OCI-LY1 (cell line): Measurements from ENCODE around the gene DUOX1.

Experiments
- H2AFZ ChIP-seq: fragments of 200-600 bp; sonication (generic), shearing (Covaris generic); 2 replicates; pipeline ENCODE4 v1.6.0; 2014; ENCODE audit warnings: antibody characterized with exemption, mild to moderate bottlenecking, low read length
- H3F3A ChIP-seq: fragments of 200-600 bp; sonication (generic), shearing (Covaris generic); 2 replicates; pipeline ENCODE4 v1.6.0; 2014; ENCODE audit warnings: mild to moderate bottlenecking, antibody characterized with exemption, low read length, moderate library complexity; ENCODE audit not compliant: insufficient read depth
- H3K27ac ChIP-seq: fragments of 200-600 bp; sonication (generic); 2 replicates; pipeline ENCODE4 v1.5.1; 2014; ENCODE audit warnings: low read length, mixed run types, mild to moderate bottlenecking, low read depth; ENCODE audit not compliant: poor library complexity, severe bottlenecking
- H3K27me3 ChIP-seq: fragments of 200-600 bp; sonication (generic); 2 replicates; pipeline ENCODE4 v1.6.0; 2014; ENCODE audit warnings: antibody characterized with exemption, mild to moderate bottlenecking, low read length, moderate library complexity; ENCODE audit not compliant: insufficient read depth
- H3K36me3 ChIP-seq: fragments of 200-600 bp; sonication (generic); 2 replicates; pipeline ENCODE4 v1.6.1; 2014; ENCODE audit warnings: mild to moderate bottlenecking, antibody characterized with exemption, low read length, moderate library complexity, mixed read lengths; ENCODE audit not compliant: insufficient read depth
- H3K4me1 ChIP-seq: fragments of 200-600 bp; sonication (generic); 2 replicates; pipeline ENCODE4 v1.5.1; 2014; ENCODE audit warnings: mild to moderate bottlenecking, low read length, moderate library complexity; ENCODE audit not compliant: insufficient read depth, severe bottlenecking
- H3K4me2 ChIP-seq: fragments of 200-600 bp; sonication (generic), shearing (Covaris generic); 2 replicates; pipeline ENCODE4 v1.6.1; 2014; ENCODE audit warnings: low read length
- H3K4me3 ChIP-seq: fragments of 200-600 bp; sonication (generic); 2 replicates; pipeline ENCODE4 v1.5.1; 2014; ENCODE audit warnings: low read length, low read depth, mild to moderate bottlenecking, mixed read lengths; ENCODE audit not compliant: poor library complexity, severe bottlenecking
- H3K79me2 ChIP-seq: fragments of 200-600 bp; shearing (Covaris generic); 2 replicates; pipeline ENCODE4 v1.6.1; 2016; ENCODE audit warnings: mixed run types, low read length, mixed read lengths; ENCODE audit not compliant: insufficient read depth
- H3K9ac ChIP-seq: fragments of 200-600 bp; sonication (generic), shearing (Covaris generic); 2 replicates; pipeline ENCODE4 v1.6.1; 2014; ENCODE audit warnings: mild to moderate bottlenecking, low read length, mixed read lengths
- H3K9me2 ChIP-seq: fragments of 200-600 bp; sonication (generic), shearing (Covaris generic); 2 replicates; pipeline ENCODE4 v1.6.1; 2014; ENCODE audit warnings: low read depth, mild to moderate bottlenecking, low read length, mixed read lengths
- H3K9me3 ChIP-seq: fragments of 200-600 bp; shearing (Covaris generic); 2 replicates; pipeline ENCODE4 v1.6.1; 2014; ENCODE audit warnings: low read length, mixed read lengths
- H4K20me1 ChIP-seq: fragments of 200-600 bp; sonication (generic), shearing (Covaris generic); 2 replicates; pipeline ENCODE4 v1.6.0; 2016; ENCODE audit warnings: mild to moderate bottlenecking, low read length; ENCODE audit not compliant: insufficient read depth
- CTCF ChIP-seq: fragments of 200-600 bp; sonication (generic), shearing (Covaris generic); IDR thresholded peaks from 2 replicates; pipeline ENCODE4 v1.5.1; 2017; ENCODE audit warnings: mild to moderate bottlenecking, antibody characterized with exemption, low read length, moderate library complexity, mixed read lengths
- EZH2 ChIP-seq: fragments of 200-600 bp; sonication (generic), shearing (Covaris generic); IDR thresholded peaks from 2 replicates; pipeline ENCODE4 v1.8.0; 2017; ENCODE audit warnings: borderline replicate concordance, mixed run types, mild to moderate bottlenecking, antibody characterized with exemption, low read length, moderate library complexity, mixed read lengths

The DUOX1 gene

GRCh38 chr15:45198337-45199135 lies 68.7 kb downstream of the DUOX1 start:
- H3K27ac ChIP-seq: peak overlapping the region; percentile 88
- H3K27me3 ChIP-seq: no peaks in the 10 kb centered on the region
- TF ChIP-seq CTCF: peak; percentile 98
- TF ChIP-seq EZH2: no peak
- H3K36me3 ChIP-seq: no peaks in the 10 kb centered on the region
- peak overlapping the region; percentile 84 for H3K9ac ChIP-seq
- H4K20me1 ChIP-seq: no peaks in the 10 kb centered on the region
- H3K4me1 ChIP-seq: peaks cover 20% of the 10 kb centered on the region
- H3K79me2 ChIP-seq: no peaks in the 10 kb centered on the region
- no peaks in the 10 kb centered on the region for H3F3A ChIP-seq
- H3K4me2 ChIP-seq: peak overlapping the region; percentile 99
- H3K9me2 ChIP-seq: no peaks in the 10 kb centered on the region
- H2AFZ ChIP-seq: peak overlapping the region; percentile 95; the same call in 1 of the 2 replicates
- no peaks in the 10 kb centered on the region for H3K9me3 ChIP-seq
- H3K4me3 ChIP-seq: peak overlapping the region; percentile 96

- Histone ChIP-seq H3K36me3 (no peaks in the 10 kb centered on the region), H3F3A (no peaks in the 10 kb centered on the region), H3K27ac (peak overlapping the region; percentile 88), H3K9ac (peak overlapping the region; percentile 84), H3K9me3 (no peaks in the 10 kb centered on the region), H3K4me2 (peak overlapping the region; percentile 99), H2AFZ (peak overlapping the region; percentile 95), H3K79me2 (no peaks in the 10 kb centered on the region), H3K27me3 (no peaks in the 10 kb centered on the region), H4K20me1 (no peaks in the 10 kb centered on the region), H3K4me3 (peak overlapping the region; percentile 96), H3K9me2 (no peaks in the 10 kb centered on the region), H3K4me1 (peaks cover 20% of the 10 kb centered on the region)
- TF ChIP-seq EZH2: no peak
- peak; percentile 36; the same call in 1 of the 2 replicates for TF ChIP-seq CTCF
Measured at GRCh38 chr15:45199136-45199810, 69.5 kb downstream of the DUOX1 start.

GRCh38 chr15:45200001-45200798 lies 70.4 kb downstream of the DUOX1 start:
- TF ChIP-seq EZH2: no peak
- TF ChIP-seq CTCF: no peak
- H3K9me2 ChIP-seq: no peaks in the 10 kb centered on the region
- H3K4me1 ChIP-seq: peaks cover 20% of the 10 kb centered on the region
- no peaks in the 10 kb centered on the region for H4K20me1 ChIP-seq
- peak overlapping the region; percentile 88 for H3K27ac ChIP-seq
- peak overlapping the region; percentile 96 for H3K4me3 ChIP-seq
- H3K9ac ChIP-seq: peak overlapping the region; percentile 85
- H3K36me3 ChIP-seq: no peaks in the 10 kb centered on the region
- no peaks in the 10 kb centered on the region for H3K79me2 ChIP-seq
- peak overlapping the region; percentile 99 for H3K4me2 ChIP-seq
- H3K9me3 ChIP-seq: no peaks in the 10 kb centered on the region
- no peaks in the 10 kb centered on the region for H3K27me3 ChIP-seq
- H3F3A ChIP-seq: no peaks in the 10 kb centered on the region
- H2AFZ ChIP-seq: peak overlapping the region; percentile 91
